ENCODE measurements around the gene CRKL.
"Not testable (repeated sequence)": the region's sequence is repeated elsewhere in the genome, so short reads cannot be mapped to it uniquely, and the experiment has no call there.

The CRKL gene

DNA sequence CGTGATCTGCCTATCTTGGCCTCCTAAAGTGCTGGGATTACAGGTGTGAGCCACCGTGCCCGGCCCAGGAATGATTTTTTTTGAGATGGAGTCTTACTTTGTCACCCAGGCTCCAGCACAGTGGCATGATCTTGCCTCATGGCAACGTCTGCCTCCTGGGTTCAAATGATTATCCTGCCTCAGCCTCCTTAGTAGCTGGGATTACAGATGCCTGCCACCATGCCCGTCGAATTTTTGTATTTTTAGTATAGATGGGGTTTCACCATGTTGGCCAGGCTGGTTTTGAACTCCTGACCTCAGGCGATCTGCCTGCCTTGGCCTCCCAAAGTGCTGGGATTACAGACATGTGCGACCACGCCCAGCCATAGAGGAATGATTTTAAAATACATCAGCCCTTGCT lies 17.8 kb downstream of the CRKL start:
- DNase-seq (ENCODE audit: low read depth), result not testable (repeated sequence)

DNA sequence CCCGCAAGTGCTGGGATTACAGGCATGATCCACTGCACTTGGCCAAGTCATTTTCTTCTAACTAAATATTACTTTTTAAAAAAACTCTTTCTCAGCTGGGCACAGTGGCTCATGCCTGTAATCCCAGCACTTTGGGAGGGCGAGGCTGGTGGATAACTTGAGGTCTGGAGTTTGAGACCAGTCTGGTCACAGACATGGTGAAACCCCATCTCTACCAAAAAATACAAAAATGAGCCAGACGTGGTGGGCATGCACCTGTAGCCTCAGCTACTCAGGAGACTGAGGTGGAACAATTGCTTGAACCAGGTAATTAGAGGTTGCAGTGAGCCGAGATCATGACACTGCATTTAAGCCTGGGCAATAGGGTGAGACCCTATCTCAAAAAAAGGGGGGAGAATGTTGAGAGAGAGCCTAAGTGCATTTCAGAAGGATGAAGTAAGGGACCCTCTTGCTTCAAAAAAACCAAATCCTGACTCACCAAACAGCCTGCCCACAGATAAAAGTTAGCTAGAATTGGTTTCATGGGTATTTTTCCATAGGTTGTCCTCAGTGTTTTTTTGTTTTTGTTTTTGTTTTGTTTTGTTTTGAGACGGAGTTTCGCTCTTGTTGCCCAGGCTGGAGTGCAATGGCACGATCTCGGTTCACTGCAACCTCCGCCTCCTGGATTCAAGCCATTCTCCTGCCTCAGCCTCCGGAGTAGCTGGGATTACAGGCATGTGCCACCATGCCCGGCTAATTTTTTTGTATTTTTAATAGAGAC lies 18.8 kb downstream of the CRKL start:
- DNase-seq (ENCODE audit: low read depth), result not testable (repeated sequence)

DNA sequence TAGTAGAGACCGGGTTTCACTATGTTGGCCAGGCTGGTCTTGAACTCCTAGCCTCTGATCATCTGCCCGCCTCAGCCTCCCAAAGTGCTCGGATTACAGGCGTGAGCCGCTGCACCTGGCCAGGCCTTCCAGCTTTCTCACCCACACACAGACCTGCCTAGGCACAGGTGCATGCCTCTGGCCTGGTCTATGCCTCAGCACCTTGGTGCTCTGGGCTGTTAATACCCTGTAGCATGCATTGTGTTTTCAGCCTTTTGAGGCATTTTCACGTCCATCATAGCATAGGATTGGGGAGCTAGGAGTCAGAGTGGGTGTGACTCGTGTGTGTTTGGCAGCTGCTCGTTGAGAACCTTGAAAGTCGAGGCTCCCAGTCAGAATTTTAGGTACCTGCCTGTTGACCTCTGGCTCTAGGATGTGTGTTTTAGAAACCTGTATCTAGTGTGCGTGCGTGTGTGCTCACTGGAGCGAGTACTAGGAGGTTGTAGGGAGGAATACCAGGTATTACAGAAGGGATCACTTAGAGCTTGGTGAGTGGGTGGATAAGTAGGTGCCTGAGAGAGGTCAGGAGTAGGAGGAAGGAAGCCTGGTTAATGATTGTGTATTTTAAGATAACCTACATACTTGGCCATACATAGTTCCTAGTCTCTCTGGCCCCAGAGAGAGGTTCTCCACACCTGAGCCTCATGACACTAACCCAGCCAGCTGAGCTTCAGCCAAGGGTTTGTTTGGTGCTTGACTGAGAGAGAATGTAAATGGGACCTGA lies 20.0 kb downstream of the CRKL start:
- no peak for DNase-seq (ENCODE audit: low read depth)

DNA sequence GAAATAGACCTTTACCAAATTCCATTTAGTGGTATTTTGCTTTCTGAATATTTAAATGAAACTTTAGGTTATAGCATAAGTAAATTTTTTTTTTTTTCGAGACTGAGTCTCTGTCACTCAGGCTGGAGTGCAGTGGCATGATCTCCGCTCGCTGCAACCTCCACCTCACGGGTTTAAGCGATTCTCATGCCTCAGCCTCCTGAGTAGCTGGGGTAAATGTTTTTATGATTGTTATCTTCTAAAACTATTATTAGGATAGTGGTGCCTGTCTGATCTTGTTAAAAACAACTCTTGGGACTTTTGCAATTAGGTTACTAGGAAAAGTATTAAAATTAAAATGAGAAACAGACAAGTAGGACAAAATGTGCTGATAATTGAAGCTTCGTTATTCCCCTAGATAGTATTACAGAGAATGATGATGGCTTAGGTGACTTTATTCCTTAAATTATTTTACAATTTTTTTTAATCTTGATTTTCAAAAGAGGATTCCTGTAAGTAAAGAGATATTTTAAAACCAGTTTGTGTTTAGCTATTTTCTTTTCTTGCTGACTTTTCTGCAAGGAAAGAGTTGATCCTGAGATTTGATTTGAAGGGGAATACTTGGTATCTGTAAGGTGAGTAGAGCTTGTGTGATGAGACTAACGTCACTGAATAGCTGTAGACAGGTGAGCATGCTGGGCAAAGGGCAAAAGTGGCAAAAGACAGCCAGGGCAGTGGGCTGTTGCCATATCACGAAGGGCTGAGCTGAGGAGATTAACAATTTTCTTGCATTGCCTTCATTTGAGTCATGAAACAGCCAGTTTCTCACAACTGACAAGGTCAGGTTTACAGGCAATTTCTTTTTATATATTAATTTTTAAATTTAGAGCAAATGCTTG lies 20.8 kb downstream of the CRKL start:
- no peak for DNase-seq (ENCODE audit: low read depth)

DNA sequence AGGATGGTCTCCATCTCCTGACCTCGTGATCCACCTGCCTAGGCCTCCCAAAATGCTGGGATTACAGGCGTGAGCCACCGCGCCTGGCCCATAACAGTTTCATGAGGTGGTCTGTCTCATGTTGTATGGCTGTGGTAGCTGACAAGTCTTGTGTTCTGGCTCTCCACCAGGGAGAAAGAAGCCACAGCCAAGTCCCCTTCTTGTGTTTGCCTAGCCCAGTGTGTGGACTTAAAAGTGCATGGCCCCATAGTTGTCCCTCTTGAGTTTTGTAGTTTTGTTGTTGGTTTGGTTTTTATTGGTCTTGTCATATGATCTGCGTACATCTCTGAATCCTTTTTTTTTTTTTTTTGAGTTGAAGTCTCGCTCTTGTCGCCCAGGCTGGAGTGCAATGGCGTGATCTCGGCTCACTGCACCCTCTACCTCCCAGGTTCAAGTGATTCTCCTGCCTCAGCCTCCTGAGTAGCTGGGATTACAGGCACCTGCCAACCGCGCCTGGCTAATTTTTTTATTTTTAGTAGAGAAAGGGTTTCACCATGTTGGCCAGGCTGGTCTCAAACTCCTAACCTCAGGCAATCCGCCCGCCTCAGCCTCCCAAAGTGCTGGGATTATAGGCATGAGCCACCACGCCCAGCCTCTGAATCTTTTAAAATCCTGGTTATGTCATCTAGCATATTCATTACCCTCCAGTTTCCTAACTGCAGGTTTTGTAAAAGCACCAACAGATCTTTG lies 22.4 kb downstream of the CRKL start:
- DNase-seq (ENCODE audit: low read depth), result not testable (repeated sequence)

DNA sequence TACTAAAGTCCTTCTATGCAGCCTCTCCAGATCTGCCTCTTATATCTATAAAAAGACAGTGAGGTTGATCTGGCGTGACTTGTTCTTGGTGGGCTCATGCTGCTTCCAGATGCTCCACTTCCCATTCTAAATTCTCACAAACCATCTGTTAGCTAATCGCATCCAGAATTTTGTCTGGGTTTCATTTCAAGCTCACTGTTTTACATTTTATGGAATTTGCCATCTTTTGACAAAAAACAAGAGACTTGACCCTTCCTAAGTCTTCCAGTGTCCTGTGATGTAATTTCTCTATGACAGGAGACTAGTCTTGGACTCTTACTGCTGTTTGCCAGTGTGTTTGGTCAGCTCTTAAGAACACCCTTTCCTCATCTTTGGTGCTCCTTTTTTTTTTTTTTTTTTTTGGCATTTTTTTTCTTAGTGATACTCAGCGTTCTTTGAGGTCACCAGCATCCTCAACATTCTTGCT lies 23.0 kb downstream of the CRKL start:
- DNase-seq (ENCODE audit: low read depth), result no peak

DNA sequence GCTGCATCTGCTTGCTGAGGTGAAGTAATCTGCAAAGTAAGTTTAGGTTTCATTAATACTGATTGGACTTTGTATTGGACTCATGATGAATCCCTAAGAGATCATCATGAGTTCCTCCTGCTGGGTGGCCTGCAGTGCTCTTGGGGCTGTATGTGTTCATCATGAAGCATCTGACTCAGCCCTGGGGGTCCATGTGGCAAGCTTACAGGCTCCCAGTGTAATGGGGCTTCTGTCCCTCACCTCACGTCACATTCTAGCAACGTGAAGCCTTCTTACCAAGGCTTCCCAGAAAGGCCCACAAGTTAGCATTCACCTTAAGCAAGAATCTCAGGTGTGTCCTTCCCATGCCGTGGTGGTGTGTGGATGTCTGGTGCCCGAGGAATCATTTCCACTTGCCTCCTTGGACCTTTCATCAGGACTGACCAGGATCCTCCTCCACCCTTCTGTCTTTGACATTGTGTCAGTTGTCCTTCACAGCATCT lies 23.7 kb downstream of the CRKL start:
- no peak for DNase-seq (ENCODE audit: low read depth)

DNA sequence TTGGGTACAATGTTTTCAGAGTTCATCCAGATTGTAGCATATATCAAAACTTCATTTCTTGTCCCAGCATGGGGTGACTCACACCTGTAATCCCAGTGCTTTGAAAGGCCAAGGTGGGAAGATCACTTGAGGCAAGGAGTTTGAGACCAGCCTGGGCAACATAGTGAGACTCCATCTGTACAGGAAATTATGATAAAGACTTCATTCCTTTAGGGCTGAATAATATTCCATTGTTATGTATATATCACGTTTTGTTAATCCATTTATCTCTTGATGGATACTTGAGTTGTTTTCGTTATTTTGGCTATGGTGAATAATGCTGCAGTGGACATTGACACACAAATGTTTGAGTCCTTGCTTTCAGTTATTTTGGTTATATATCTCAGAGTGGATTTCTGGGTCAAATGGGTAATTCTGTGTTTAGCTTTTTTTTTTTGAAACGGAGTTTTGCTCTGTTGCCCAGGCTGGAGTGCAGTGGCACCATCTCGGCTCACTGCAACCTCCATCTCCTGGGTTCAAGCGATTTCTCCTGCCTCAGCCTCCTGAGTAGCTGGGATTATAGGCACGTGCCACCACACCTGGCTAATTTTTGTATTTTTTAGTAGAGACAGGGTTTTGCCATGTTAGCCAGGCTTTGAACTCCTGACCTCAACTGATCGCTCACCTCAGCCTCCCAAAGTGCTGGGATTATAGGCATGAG lies 25.1 kb downstream of the CRKL start:
- not testable (repeated sequence) for DNase-seq (ENCODE audit: low read depth)

DNA sequence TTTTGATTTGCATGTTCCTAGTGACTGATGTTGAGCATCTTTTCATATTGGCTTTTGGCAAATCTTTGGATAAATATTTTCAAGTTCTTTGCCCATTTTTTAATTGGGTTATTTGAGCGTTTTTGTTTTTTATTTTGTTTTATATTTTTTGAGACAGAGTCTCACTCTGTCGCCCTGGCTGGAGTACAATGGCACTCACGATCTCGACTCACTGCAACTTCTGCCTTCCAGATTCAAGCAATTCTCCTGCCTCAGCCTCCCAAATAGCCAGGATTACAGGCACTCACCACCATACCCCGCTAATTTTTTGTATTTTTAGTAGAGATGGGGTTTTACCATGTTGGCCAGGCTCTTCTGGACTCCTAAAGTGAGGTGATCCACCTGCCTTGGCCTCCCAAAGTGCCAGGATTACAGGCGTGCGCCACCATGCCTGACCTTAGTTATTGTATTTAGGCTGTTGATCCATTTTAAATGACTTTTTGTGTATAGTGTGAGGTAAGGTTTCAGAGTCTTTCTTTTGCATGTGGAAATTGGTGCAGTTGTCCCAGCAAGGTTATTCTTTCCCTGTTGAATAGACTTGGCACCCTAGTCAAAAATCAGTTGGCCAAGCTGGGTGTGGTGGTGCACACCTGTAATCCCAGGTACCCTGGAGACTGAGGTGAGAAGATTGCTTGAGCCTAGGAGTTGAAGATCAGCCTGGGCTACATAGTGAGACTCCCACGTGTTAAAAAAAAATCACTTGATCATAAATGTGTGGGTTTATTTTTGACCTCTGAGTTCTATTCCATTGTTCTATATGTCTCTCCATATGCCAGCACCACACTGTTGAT lies 26.1 kb downstream of the CRKL start:
- DNase-seq (ENCODE audit: low read depth), result no peak

DNA sequence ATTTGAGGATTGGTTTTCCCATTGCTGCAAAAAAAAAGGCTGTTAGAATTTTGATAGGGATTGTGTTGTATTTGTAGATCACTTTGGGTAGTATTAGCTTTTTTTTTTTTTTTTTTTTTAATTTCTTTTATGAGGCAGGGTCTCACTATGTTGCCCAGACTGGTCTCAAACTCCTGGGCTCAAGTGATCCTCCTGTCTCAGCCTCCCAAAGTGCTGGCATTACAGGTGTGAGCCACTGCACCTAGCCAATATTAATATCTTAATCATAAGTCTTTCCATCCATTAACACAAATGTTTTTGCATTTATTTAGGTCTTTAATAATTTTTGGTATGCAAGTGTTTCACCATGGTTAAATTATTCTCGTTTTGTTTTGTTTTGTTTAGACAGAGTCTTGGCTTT lies 26.8 kb downstream of the CRKL start:
- no peak for DNase-seq (ENCODE audit: low read depth)

DNA sequence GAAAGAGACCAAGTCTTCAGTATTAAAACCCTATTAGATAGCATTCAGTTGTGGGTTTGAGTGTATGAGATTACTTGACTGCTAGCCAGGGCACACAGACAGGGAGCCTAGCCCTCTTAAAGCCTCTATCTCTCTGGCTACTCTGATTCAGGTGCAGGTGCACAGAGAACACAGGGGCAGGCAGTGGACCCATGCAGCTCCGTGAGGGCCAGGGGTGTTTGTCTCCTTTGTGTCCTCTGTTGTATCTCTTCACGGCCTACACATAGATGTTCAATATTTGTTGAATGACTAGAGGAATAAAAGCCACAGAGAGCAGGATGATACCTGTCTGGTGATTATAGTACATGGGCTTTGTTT lies 28.3 kb downstream of the CRKL start:
- no peak for DNase-seq (ENCODE audit: low read depth)

DNA sequence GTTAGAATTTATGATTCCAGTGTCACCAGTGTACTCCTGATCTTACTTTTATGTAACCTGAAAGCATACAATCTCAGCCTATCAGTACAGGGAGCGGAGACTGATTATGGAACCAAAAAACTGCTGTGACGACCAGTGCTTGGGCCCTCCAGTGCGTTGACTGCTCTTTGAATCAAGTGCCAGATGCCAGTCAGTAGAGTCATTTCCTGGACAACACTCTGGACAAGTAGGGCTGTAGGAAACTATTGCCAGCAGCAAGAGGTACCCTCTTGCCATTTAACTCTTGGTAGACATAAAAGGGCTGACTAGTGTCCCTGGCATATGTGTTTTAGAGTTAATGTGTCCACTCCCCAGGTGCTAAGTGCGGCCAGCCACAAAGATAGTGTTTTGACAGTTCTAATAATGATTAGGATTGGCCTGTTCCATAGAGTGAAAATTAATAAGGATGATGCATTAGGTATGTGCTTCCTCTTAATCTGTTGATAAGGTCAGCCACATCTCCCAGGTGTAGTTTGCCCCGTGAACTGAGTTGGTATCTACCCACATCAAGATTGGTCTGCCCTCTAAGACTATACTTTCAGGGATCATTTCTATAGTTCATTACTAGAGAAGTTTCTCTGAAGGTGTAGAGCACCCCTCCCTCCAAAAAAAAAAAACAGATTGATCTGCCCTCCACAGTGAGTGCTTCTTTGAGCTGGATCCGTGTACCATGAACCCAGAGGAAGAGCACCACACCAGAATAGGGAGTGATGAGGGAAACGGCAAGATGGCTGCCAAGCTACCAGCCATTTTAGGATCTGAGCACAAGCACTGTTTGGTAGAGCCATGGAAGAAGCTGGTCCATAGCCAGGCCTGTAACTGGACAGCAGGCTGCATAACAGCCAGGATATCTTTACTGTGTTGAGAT lies 29.1 kb downstream of the CRKL start:
- no peak for DNase-seq (ENCODE audit: low read depth)

DNA sequence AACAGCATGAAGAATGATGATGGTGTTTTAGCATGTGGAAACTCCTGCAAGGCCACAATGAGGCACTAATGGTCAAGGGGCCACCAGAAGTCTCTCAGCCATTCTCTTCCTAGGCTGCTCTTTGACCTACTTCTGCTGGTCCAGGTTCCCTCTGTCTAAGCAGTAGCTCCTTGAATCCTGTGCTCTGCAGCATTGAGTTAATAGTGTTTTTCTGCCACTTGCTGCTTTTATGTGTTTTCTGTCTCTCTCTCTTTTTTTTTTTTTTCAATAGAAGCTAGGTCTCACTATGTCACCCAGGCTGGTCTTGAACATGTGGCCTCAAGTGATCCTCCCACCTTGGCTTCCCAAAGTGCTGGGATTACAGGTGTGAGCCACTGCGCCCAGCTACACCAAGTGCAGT lies 29.8 kb downstream of the CRKL start:
- DNase-seq (ENCODE audit: low read depth), result no peak

DNA sequence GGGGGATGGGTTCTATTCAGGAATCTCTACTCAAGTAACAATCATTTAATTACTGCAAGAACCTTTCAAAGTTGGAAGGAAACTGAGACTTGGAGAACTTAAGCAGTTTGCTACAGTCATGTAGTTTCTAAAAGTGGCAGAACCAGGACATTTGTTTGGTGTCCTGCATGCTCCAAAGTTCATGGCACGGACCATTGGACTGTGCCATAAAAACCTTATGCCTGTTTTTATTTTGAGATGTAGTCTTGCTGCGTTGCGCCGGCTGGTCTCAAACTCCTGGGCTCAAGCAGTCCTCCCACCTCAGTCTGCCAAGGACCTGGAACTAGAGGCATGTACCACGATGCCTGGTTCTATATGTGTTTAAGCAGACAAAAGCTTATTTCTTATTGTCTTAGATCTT lies 31.2 kb downstream of the CRKL start:
- DNase-seq (ENCODE audit: low read depth), result no peak

DNA sequence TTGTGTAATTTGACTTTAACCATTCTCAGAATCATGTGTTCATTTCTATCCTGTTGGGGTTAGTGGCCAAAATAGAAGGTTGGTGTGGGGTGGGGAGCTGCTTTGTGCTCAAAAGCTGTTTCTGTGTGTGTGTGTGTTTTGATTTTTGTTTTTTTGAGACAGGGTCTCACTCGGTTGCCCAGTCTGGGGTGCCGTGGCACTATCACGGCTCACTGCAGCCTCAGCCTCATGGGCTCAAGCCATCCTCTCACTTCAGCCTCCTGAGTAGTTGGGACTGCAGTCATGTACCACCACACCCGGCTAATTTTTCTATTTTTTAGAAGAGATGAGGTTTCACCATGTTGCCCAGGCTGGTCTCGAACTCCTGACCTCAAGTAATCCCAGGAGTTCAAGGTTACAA lies 31.8 kb downstream of the CRKL start:
- DNase-seq (ENCODE audit: low read depth), result no peak

DNA sequence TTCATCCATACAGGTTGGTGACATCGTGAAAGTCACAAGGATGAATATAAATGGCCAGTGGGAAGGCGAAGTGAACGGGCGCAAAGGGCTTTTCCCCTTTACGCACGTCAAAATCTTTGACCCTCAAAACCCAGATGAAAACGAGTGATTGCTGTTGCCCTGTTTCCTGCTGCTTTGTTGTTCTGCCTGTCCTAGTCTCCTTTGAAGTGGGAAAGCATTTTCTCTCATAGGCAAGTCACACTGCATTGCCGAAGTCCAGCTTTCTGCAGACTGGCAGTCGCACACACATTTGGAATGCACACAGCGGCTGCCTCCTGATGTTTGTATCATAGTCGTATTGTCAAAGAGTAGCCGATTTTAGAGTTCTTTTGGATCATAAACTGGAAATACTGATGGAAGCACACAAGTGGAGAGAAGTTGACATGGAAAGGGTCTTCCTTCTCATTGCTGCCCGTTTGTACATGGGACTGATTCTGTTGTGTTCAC lies 32.5 kb downstream of the CRKL start:
- DNase-seq (ENCODE audit: low read depth), result no peak

DNA sequence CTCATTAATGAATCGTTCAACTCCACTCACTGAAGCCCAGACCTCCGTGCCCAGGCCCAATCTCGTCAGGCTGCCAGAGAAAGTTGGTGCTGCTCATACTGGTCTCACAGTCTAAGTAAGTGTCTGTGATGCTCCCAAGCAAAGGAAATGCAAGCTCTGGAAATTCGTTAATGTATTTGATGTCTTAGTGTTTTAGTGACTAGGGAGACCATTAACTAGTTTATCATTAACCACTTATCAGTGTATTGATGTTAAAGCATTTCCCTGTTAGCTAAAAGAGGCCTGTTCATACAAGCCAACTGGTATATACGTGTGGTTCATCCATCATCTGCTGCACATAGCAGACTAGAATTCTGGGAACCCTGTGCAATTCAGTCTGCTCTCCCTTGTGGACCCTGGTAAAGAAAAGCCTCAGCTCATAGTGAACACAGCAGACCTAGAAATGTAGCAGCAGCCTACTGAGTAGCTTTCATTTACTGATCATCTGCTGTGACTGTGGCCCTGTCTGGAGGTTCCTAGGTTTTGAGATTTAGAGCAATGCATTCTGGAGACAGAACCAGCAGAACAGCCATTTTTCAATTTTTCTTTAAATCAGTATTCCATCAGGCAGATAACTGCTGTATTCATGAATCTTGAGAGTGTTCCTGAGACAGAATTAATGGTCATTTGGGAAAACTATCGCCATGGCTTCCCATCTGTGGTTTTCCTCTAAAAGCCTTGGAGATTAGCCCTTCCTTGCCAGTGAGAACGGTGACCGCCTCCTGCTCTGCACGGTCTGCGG lies 34.1 kb downstream of the CRKL start:
- DNase-seq (ENCODE audit: low read depth), result no peak

DNA sequence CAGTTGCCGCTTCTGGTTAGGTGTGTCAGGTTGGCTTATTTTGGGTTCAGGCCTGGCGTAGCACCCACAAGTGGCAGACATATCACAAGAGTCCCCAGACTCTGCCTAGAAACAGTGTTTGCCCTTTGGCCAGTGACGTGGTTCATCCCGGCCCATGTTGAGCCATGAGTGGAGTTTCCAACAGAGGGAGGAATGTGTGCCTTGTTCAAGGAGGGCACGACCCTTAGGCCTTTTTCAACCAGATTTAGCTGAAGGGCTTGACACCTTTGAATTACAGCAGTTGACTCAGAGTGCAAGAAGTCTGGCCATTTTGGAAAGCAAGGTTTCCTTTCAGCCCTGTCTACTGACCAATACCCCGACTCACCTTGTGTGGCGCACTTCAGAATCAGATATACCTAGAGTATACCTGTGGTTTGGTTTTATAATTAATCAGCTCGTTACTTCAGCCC lies 34.7 kb downstream of the CRKL start:
- no peak for DNase-seq (ENCODE audit: low read depth)
